ENCODE data around the gene USP32. TPM values are rescaled to one million over a fixed set of nuclear protein-coding genes. Genes with fewer than 3 reads are reported as not detected.

Gene USP32
- polyA plus RNA-seq, 1 donor (not counting 4 experiments of a cell fraction or from before 2014, with no cell fraction given): 37.6 TPM

- H3K79me2 ChIP-seq (ENCODE audit: control insufficient read depth, insufficient read depth, low read length): peaks cover 57% of the 10 kb centered on the region
- no peaks in the 10 kb centered on the region for H3K27me3 ChIP-seq (ENCODE audit: control insufficient read depth, extremely low read depth, insufficient read depth, low read length)
- TF ChIP-seq CTCF (optimal IDR thresholded peaks at IDR 0.05 in 1 of 3, IDR thresholded peaks at IDR 0.05 in 1 of 3, conservative IDR thresholded peaks at IDR 0.05 in 1 of 3; ENCODE audit: extremely low read depth in 1 of 3, insufficient read depth in 2 of 3, low read length in 3 of 3) (no peak), EZH2 (IDR thresholded peaks at IDR 0.05; ENCODE audit: low read length) (no peak)
- H3K9ac ChIP-seq (ENCODE audit: control insufficient read depth, extremely low read depth, insufficient read depth, low read length): no peak overlapping the region
- H3K27ac ChIP-seq (ENCODE audit: control insufficient read depth, insufficient read depth, low read length): no peak overlapping the region
- no peak overlapping the region for H2AFZ ChIP-seq (ENCODE audit: control insufficient read depth, low read length)
- no peak overlapping the region for H3K4me3 ChIP-seq (ENCODE audit: control insufficient read depth in 2 of 3, extremely low read depth in 1 of 3, insufficient read depth in 2 of 3, low read depth in 1 of 3, low read length in 3 of 3)
- H3K36me3 ChIP-seq (ENCODE audit: control insufficient read depth in 2 of 2, extremely low read depth in 1 of 2, insufficient read depth in 2 of 2, low read length in 2 of 2): no peaks in the 10 kb centered on the region
- H4K20me1 ChIP-seq (ENCODE audit: control insufficient read depth, extremely low read depth, insufficient read depth, low read length): peaks cover 4% of the 10 kb centered on the region
- H3K4me1 ChIP-seq (ENCODE audit: control insufficient read depth, extremely low read depth, insufficient read depth, low read length): no peaks in the 10 kb centered on the region
- DNase-seq (ENCODE audit: low read depth, low spot score) (no peak), FAIRE-seq (no peak)
- no peak overlapping the region for H3K4me2 ChIP-seq (ENCODE audit: control insufficient read depth, extremely low read depth, insufficient read depth, low read depth, low read length)
- H3K9me1 ChIP-seq (ENCODE audit: control insufficient read depth, extremely low read depth, insufficient read depth, low read length): no peaks in the 10 kb centered on the region
- H3K9me3 ChIP-seq (ENCODE audit: control insufficient read depth, low read depth, low read length): no peaks in the 10 kb centered on the region
- dilution Hi-C loops (cut with MboI; ENCODE audit: extremely low pct_ligation_motif_present, low sequenced_read_pairs): no loop called here
Observed at GRCh38 chr17:60363700-60364405, 28.1 kb downstream of the USP32 start.

- Histone ChIP-seq H4K20me1 (ENCODE audit: control insufficient read depth, extremely low read depth, insufficient read depth, low read length) (peaks cover 4% of the 10 kb centered on the region), H3K4me1 (ENCODE audit: control insufficient read depth, extremely low read depth, insufficient read depth, low read length) (peaks cover 4% of the 10 kb centered on the region), H3K79me2 (ENCODE audit: control insufficient read depth, insufficient read depth, low read length) (peaks cover 46% of the 10 kb centered on the region), H3K36me3 (ENCODE audit: control insufficient read depth in 2 of 2, extremely low read depth in 1 of 2, insufficient read depth in 2 of 2, low read length in 2 of 2) (no peaks in the 10 kb centered on the region), H3K27me3 (ENCODE audit: control insufficient read depth, extremely low read depth, insufficient read depth, low read length) (no peaks in the 10 kb centered on the region), H2AFZ (ENCODE audit: control insufficient read depth, low read length) (no peak overlapping the region), H3K9ac (ENCODE audit: control insufficient read depth, extremely low read depth, insufficient read depth, low read length) (no peak overlapping the region), H3K9me3 (ENCODE audit: control insufficient read depth, low read depth, low read length) (no peaks in the 10 kb centered on the region), H3K9me1 (ENCODE audit: control insufficient read depth, extremely low read depth, insufficient read depth, low read length) (no peaks in the 10 kb centered on the region), H3K4me3 (ENCODE audit: control insufficient read depth in 2 of 3, extremely low read depth in 1 of 3, insufficient read depth in 2 of 3, low read depth in 1 of 3, low read length in 3 of 3) (no peak overlapping the region), H3K27ac (ENCODE audit: control insufficient read depth, insufficient read depth, low read length) (no peak overlapping the region), H3K4me2 (ENCODE audit: control insufficient read depth, extremely low read depth, insufficient read depth, low read depth, low read length) (no peak overlapping the region)
- FAIRE-seq (no peak), DNase-seq (ENCODE audit: low read depth, low spot score) (no peak)
- no peak for TF ChIP-seq CTCF (optimal IDR thresholded peaks at IDR 0.05 in 1 of 3, IDR thresholded peaks at IDR 0.05 in 1 of 3, conservative IDR thresholded peaks at IDR 0.05 in 1 of 3; ENCODE audit: extremely low read depth in 1 of 3, insufficient read depth in 2 of 3, low read length in 3 of 3)
- TF ChIP-seq EZH2 (IDR thresholded peaks at IDR 0.05; ENCODE audit: low read length): no peak
- dilution Hi-C loops (cut with MboI; ENCODE audit: extremely low pct_ligation_motif_present, low sequenced_read_pairs): no loop called here
Observed at GRCh38 chr17:60362329-60362728, 29.6 kb downstream of the USP32 start.
